Superior temporal gyrus (tissue), 1 donor: ENCODE measurements around the gene PTK6.

Source experiments
- DNase-seq: peaks from one replicate; pipeline ENCODE4 v3.0.0-alpha.2; 2016; ENCODE audit errors: extremely low spot score

PTK6 gene

GRCh38 chr20:63478346-63479302 is 58.6 kb downstream of the PTK6 start:
- no peak for DNase-seq
